PC-9 (cell line): Measurements from ENCODE around the gene TTYH1. TPM values are rescaled to one million over a fixed set of nuclear protein-coding genes. Genes with fewer than 3 reads are reported as not detected.

Source experiments
- BruUV-seq: library from RNA; stranded (reverse); fragments of 400-500 nt; replicated peaks from 2 replicates; lab custom pipeline; 2021; lab: Mats Ljungman, UMichigan
- CTCF ChIA-PET: fragments of 300-600 bp; sonication (Branson Sonifier 250); formaldehyde crosslinking; loops from one replicate; lab custom pipeline; 2022; ENCODE audit warnings: antibody characterized with exemption; lab: Charles Lee
- POLR2A ChIA-PET: fragments of 300-600 bp; sonication (Branson Sonifier 250); formaldehyde crosslinking; loops from one replicate; lab custom pipeline; 2022; ENCODE audit warnings: antibody characterized with exemption; ENCODE audit not compliant: unreplicated experiment; lab: Charles Lee
- DNase-seq, 2 experiments: peaks; one replicate each; pipeline versions ENCODE4 v3.0.0 to v3.0.0-alpha.2; 2015 to 2022; ENCODE audit warnings: mixed read lengths in 1 of 2
- H2AFZ ChIP-seq: fragments of 200-600 bp; sonication (generic); 2 replicates; pipeline ENCODE4 v1.8.1; 2017; ENCODE audit warnings: antibody characterized with exemption
- H3F3A ChIP-seq: fragments of 200-600 bp; sonication (generic); 2 replicates; pipeline ENCODE4 v1.8.1; 2017; ENCODE audit warnings: antibody characterized with exemption, mild to moderate bottlenecking, low read depth; ENCODE audit not compliant: insufficient read depth
- H3K27ac ChIP-seq: fragments of 200-600 bp; sonication (generic); 2 replicates; pipeline ENCODE4 v1.6.1; 2016; ENCODE audit warnings: mixed run types
- H3K27me3 ChIP-seq: fragments of 200-600 bp; sonication (generic); 2 replicates; pipeline ENCODE4 v1.6.1; 2016; ENCODE audit warnings: low read depth, mixed run types; ENCODE audit not compliant: insufficient read depth
- H3K36me3 ChIP-seq: fragments of 200-600 bp; sonication (generic); 2 replicates; pipeline ENCODE4 v1.6.1; 2016; ENCODE audit warnings: low read depth, mixed run types
- H3K4me1 ChIP-seq: fragments of 200-600 bp; sonication (generic); replicated peaks from 2 replicates; pipeline ENCODE4 v1.6.1; 2016; ENCODE audit warnings: mixed run types; ENCODE audit not compliant: insufficient read depth
- H3K4me2 ChIP-seq: fragments of 200-600 bp; sonication (generic); 2 replicates; pipeline ENCODE4 v1.6.1; 2017; ENCODE audit warnings: mixed run types
- H3K4me3 ChIP-seq: fragments of 200-600 bp; sonication (generic); 2 replicates; pipeline ENCODE4 v1.6.1; 2016; ENCODE audit warnings: mixed run types
- H3K79me2 ChIP-seq: fragments of 200-600 bp; sonication (generic); 2 replicates; pipeline ENCODE4 v1.6.1; 2017; ENCODE audit warnings: low read depth, mixed run types
- H3K9me2 ChIP-seq: fragments of 200-600 bp; sonication (generic); 2 replicates; pipeline ENCODE4 v1.8.1; 2017; ENCODE audit warnings: mild to moderate bottlenecking; ENCODE audit not compliant: insufficient read depth
- H3K9me3 ChIP-seq: fragments of 200-600 bp; sonication (generic); 2 replicates; pipeline ENCODE4 v1.8.1; 2016; ENCODE audit warnings: low read depth; ENCODE audit not compliant: insufficient read depth
- H4K20me1 ChIP-seq: fragments of 200-600 bp; sonication (generic); 2 replicates; pipeline ENCODE4 v1.8.1; 2017; ENCODE audit not compliant: insufficient read depth
- CTCF ChIP-seq: fragments of 200-600 bp; sonication (generic); conservative IDR thresholded peaks from 2 replicates; pipeline ENCODE4 v1.6.1; 2017; ENCODE audit warnings: mixed run types, antibody characterized with exemption, mild to moderate bottlenecking, moderate library complexity
- EZH2 ChIP-seq: fragments of 200-600 bp; sonication (generic); IDR thresholded peaks from 2 replicates; pipeline ENCODE4 v1.8.0; 2017; ENCODE audit warnings: antibody characterized with exemption, low read depth
- intact Hi-C: fragments of 100-400 bp; cut with micrococcal nuclease; formaldehyde crosslinking; loops from one replicate; pipeline ENCODE4 v1.10.0; 2022; ENCODE audit not compliant: unreplicated experiment
- total RNA-seq: library from RNA; stranded (reverse); gene quantifications from 2 replicates; pipeline ENCODE4 v1.2.3, GENCODE V29; 2021

Gene TTYH1
- total RNA-seq, 1 experiment from 2014 or later: 1.6 TPM

DNA sequence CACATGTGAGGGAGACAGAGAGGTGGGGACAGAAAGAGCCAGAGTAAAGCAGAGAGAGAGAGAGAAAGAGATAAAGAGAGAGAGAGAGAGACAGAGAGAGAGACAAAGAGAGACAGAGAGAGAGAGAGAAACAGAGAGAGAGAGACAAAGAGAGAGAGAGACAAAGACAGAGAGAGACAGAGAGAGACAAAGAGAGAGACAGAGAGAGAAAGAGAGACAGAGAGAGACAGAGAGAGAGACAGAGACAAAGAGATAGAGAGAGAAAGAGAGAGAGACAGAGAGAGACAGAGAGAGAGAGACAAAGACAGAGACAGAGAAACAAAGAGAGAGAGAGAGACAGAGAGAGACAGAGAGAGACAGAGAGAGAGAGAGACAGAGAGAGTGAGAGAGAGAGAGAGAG lies 4.2 kb upstream of the TTYH1 start:
- TF ChIP-seq EZH2: no peak
- H3K27me3 ChIP-seq: peaks cover 46% of the 10 kb centered on the region
- H3K4me1 ChIP-seq: no peaks in the 10 kb centered on the region
- H3K4me3 ChIP-seq: no peak overlapping the region
- H3K36me3 ChIP-seq: no peaks in the 10 kb centered on the region
- no peak overlapping the region for H2AFZ ChIP-seq
- no peak overlapping the region for H3K4me2 ChIP-seq
- intact Hi-C loops: no loop called here
- ChIA-PET CTCF (no interaction called here), POLR2A (no interaction called here)
- no peaks in the 10 kb centered on the region for H3K79me2 ChIP-seq
- H3K27ac ChIP-seq: no peak overlapping the region
- no peaks in the 10 kb centered on the region for H3K9me3 ChIP-seq
- BruUV-seq: no TSS peak
- H3F3A ChIP-seq: peaks cover 4% of the 10 kb centered on the region; the same call in 1 of the 2 replicates
- no peak for DNase-seq
- H4K20me1 ChIP-seq: no peaks in the 10 kb centered on the region
- no peaks in the 10 kb centered on the region for H3K9me2 ChIP-seq

- no peak overlapping the region for H3K4me3 ChIP-seq
- DNase-seq: no peak
- BruUV-seq: no TSS peak
These were observed 2.4 kb upstream of the TTYH1 start for GRCh38 chr19:54412877-54413276.

DNA sequence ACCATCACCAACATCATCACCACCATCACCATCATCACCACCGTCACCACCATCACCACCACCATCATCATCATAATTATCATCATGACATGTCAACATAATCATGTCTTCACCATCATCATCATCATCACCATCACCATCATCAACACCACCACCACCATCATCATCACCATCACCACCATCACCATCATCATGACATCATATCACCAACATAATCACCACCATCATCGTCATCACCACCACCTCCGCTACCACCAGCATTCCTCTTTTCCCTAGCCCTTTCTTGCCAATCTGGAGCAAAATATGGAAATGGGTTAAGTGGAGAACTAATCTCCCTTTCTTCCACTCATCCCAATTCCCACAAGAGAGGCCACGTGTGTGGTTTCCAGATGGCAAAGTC lies 1.1 kb upstream of the TTYH1 start:
- CTCF ChIA-PET: no interaction called here

More at GRCh38 chr19:54412877-54413276, 2.4 kb upstream of the TTYH1 start:
- Histone ChIP-seq H3K9me3 (no peaks in the 10 kb centered on the region), H3F3A (peaks cover 12% of the 10 kb centered on the region; the same call in 1 of the 2 replicates), H3K27ac (no peak overlapping the region), H4K20me1 (no peaks in the 10 kb centered on the region), H3K79me2 (no peaks in the 10 kb centered on the region), H3K9me2 (no peaks in the 10 kb centered on the region), H3K4me1 (no peaks in the 10 kb centered on the region), H3K36me3 (no peaks in the 10 kb centered on the region), H2AFZ (no peak overlapping the region), H3K4me2 (no peak overlapping the region), H3K27me3 (peaks cover 53% of the 10 kb centered on the region)
- intact Hi-C loops: no loop called here
- ChIA-PET CTCF (no interaction called here), POLR2A (no interaction called here)
- TF ChIP-seq CTCF (no peak), EZH2 (no peak)

More for the DNA sequence above, 1.1 kb upstream of the TTYH1 start:
- intact Hi-C loops: no loop called here
- POLR2A ChIA-PET: no interaction called here
- Histone ChIP-seq H3K9me3 (no peaks in the 10 kb centered on the region), H3K27ac (no peak overlapping the region), H3K79me2 (no peaks in the 10 kb centered on the region), H3K4me2 (no peak overlapping the region), H3K9me2 (no peaks in the 10 kb centered on the region), H2AFZ (no peak overlapping the region), H4K20me1 (no peaks in the 10 kb centered on the region), H3K4me3 (no peak overlapping the region), H3K36me3 (no peaks in the 10 kb centered on the region), H3K4me1 (no peaks in the 10 kb centered on the region), H3K27me3 (peaks cover 59% of the 10 kb centered on the region), H3F3A (peaks cover 8% of the 10 kb centered on the region; the same call in 1 of the 2 replicates)
- DNase-seq: no peak
- TF ChIP-seq EZH2 (no peak), CTCF (no peak)
- no TSS peak for BruUV-seq
